Activated T-cell treated with anti-CD3 and anti-CD28 coated beads, Interleukin-2, amount 50 U/mL, for 24 hours (primary cell): ENCODE measurements around the gene LAMA3.
"Not testable (repeated sequence)": the region's sequence is repeated elsewhere in the genome, so short reads cannot be mapped to it uniquely, and the experiment has no call there.

Experiments used
- DNase-seq: peaks from one replicate; pipeline ENCODE4 v3.0.0-alpha.2; 2020
- H3K27ac Mint-ChIP-seq: 2 replicates; pipeline ENCODE4 v1.8.0; 2020; ENCODE audit warnings: mild to moderate bottlenecking, mixed read lengths
- H3K27me3 Mint-ChIP-seq: 2 replicates; pipeline ENCODE4 v1.8.0; 2020; ENCODE audit warnings: mixed read lengths
- H3K36me3 Mint-ChIP-seq: 2 replicates; pipeline ENCODE4 v1.8.0; 2020; ENCODE audit warnings: low read depth, mixed read lengths
- H3K4me1 Mint-ChIP-seq: 2 replicates; pipeline ENCODE4 v1.8.0; 2020; ENCODE audit warnings: low read depth, mixed read lengths
- H3K4me3 Mint-ChIP-seq: 2 replicates; pipeline ENCODE4 v1.8.0; 2020; ENCODE audit warnings: mild to moderate bottlenecking, moderate library complexity, mixed read lengths
- H3K9me3 Mint-ChIP-seq: 2 replicates; pipeline ENCODE4 v1.8.0; 2020; ENCODE audit warnings: mixed read lengths

The LAMA3 gene

GRCh38 chr18:23723121-23723520, 33.9 kb downstream of the LAMA3 start:
- DNase-seq: no peak
- H3K27ac Mint-ChIP-seq: no peak overlapping the region
- no peak overlapping the region for H3K4me3 Mint-ChIP-seq
- no peaks in the 10 kb centered on the region for H3K9me3 Mint-ChIP-seq
- H3K4me1 Mint-ChIP-seq: no peaks in the 10 kb centered on the region
- H3K27me3 Mint-ChIP-seq: peaks cover 3% of the 10 kb centered on the region
- H3K36me3 Mint-ChIP-seq: no peaks in the 10 kb centered on the region

DNA sequence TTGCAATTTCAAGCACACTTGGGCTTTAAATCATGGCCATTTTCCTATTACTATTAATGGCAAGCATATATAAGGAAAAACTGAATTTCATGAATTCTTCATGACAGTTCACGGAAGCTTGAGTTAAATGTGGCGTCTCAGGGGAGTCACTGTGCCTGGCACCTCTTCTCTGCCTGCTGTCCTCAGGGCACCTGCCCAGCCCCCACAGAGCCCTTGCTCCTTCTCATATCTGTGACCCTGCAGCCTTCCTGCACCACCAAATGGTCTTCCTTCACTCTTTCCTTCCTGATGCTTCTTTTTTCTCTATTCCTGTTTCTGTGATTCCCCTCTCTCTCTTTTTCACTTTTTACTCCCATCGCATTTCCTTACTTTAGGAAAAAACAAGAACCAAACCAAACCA, 35.4 kb downstream of the LAMA3 start:
- Mint-ChIP-seq H3K4me3 (no peak overlapping the region), H3K9me3 (no peaks in the 10 kb centered on the region), H3K27ac (no peak overlapping the region), H3K27me3 (peaks cover 3% of the 10 kb centered on the region), H3K4me1 (no peaks in the 10 kb centered on the region), H3K36me3 (no peaks in the 10 kb centered on the region)
- no peak for DNase-seq

GRCh38 chr18:23725351-23725750, 36.1 kb downstream of the LAMA3 start:
- Mint-ChIP-seq H3K27ac (no peak overlapping the region), H3K4me1 (no peaks in the 10 kb centered on the region), H3K36me3 (no peaks in the 10 kb centered on the region), H3K27me3 (peaks cover 3% of the 10 kb centered on the region), H3K9me3 (no peaks in the 10 kb centered on the region), H3K4me3 (no peak overlapping the region)
- DNase-seq: no peak

DNA sequence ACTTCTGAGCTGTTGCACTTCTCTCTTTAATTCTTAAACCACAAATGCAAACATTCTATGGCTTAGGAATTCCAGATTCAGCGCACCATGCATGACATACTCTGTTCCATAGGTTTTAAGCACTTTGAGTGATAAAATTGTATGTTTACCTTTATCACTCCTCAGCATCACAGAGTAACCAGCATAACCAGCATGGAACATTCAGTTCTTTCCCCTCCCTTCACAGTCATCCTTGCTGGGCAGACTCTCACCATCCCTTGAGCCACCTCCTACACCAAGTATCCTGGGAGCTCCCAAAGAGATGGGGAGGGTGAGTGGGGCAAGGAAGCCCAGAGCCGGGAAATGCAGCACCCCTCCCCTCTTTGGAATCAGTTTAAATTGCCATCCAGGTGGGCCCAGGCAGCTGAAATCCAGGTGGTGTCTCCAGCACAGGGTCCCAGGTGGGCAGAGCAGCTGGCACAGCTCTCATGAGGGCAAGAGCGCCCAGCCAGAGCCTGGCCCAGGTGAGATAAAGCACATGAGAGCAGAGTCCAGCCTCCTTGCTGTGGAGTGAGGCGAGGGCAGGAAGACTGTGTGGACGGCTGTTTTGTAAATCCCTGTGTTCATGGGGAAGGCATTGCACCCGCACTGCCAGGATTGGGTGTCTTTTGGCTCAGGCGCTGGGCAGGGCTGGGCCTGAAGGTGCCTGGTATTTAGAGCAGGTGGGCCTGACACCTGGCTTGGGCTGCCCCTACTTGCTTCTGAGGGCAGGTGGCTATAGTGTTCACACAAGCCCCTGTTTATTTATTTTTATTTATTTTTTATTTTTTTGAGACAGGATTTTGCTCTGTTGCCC, 36.8 kb downstream of the LAMA3 start:
- Mint-ChIP-seq H3K27me3 (peaks cover 3% of the 10 kb centered on the region), H3K4me3 (no peak overlapping the region), H3K4me1 (no peaks in the 10 kb centered on the region), H3K27ac (no peak overlapping the region), H3K9me3 (no peaks in the 10 kb centered on the region), H3K36me3 (no peaks in the 10 kb centered on the region)
- DNase-seq: no peak

- H3K4me1 Mint-ChIP-seq: no peaks in the 10 kb centered on the region
- H3K27ac Mint-ChIP-seq: no peak overlapping the region
- no peak overlapping the region for H3K4me3 Mint-ChIP-seq
- H3K36me3 Mint-ChIP-seq: no peaks in the 10 kb centered on the region
- H3K27me3 Mint-ChIP-seq: no peaks in the 10 kb centered on the region
- H3K9me3 Mint-ChIP-seq: no peaks in the 10 kb centered on the region
- DNase-seq: no peak
Observed at GRCh38 chr18:23727707-23728493, 38.6 kb downstream of the LAMA3 start.

- no peaks in the 10 kb centered on the region for H3K36me3 Mint-ChIP-seq
- no peak overlapping the region for H3K27ac Mint-ChIP-seq
- H3K4me3 Mint-ChIP-seq: no peak overlapping the region
- H3K27me3 Mint-ChIP-seq: no peaks in the 10 kb centered on the region
- H3K9me3 Mint-ChIP-seq: no peaks in the 10 kb centered on the region
- no peak for DNase-seq
- peaks cover 5% of the 10 kb centered on the region for H3K4me1 Mint-ChIP-seq
Observed at GRCh38 chr18:23730857-23731256, 41.6 kb downstream of the LAMA3 start.

DNA sequence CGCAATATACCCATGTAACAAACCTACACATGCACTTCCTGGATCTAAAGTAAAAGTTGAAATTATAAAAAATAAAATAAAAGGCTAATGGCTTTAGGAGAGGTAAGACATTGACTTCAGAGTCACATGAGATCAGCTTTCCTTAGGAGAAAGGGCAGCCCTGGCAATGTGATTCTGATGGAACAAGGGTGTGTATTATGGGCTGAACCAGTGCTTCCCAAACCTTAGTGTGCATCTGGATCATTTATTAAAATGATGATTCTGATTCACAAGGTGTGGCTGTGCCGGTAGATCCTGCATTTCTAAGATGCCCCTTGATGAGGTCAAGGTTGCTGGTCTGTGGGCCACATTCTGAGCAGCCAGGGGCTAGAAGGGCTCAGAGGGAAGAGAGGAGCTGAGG, 42.6 kb downstream of the LAMA3 start:
- Mint-ChIP-seq H3K36me3 (no peaks in the 10 kb centered on the region), H3K27me3 (no peaks in the 10 kb centered on the region), H3K9me3 (no peaks in the 10 kb centered on the region), H3K27ac (no peak overlapping the region), H3K4me3 (no peak overlapping the region), H3K4me1 (peaks cover 5% of the 10 kb centered on the region)
- no peak for DNase-seq

DNA sequence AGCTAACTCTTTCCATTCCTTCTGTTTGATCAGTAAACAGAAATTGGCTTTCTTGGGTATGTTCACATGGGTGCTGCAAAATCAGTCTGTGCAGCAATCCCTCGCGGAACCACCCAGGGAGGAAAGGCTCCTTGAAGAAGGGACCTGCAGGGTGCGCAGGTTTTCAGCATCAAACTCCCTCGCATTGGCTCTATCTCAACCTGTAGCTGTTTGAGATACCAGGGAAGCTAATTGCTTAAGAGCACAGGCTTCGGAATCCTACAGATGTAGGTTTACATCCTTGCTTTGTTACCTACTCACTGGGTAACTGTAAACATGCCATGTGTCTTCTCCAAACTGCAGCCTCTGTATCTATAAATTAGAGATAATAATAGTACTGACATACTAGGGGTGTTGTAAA, 43.2 kb downstream of the LAMA3 start:
- Mint-ChIP-seq H3K4me1 (peaks cover 5% of the 10 kb centered on the region), H3K9me3 (no peaks in the 10 kb centered on the region), H3K4me3 (no peak overlapping the region), H3K27me3 (no peaks in the 10 kb centered on the region), H3K27ac (no peak overlapping the region), H3K36me3 (no peaks in the 10 kb centered on the region)
- DNase-seq: no peak

DNA sequence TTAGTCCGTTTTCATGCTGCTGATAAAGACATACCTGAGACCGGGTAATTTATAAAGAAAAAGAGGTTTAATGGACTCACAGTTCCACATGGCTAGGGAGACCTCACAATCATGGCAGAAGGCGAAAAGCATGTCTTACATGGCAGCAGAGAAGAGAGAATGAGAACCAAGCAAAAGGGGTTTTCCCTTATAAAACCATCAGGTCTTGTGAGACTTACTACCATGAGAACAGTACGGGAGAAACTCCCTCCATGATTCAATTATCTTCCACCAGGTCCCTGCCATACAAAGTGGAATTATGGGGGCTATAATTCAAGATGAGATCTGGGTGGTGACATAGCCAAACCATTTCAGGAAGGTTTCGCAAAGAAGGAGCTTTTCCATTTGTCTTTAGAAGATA, 44.0 kb downstream of the LAMA3 start:
- H3K4me1 Mint-ChIP-seq: peaks cover 11% of the 10 kb centered on the region
- not testable (repeated sequence) for H3K9me3 Mint-ChIP-seq, H3K36me3 Mint-ChIP-seq, H3K4me3 Mint-ChIP-seq, H3K27ac Mint-ChIP-seq, H3K27me3 Mint-ChIP-seq, DNase-seq

DNA sequence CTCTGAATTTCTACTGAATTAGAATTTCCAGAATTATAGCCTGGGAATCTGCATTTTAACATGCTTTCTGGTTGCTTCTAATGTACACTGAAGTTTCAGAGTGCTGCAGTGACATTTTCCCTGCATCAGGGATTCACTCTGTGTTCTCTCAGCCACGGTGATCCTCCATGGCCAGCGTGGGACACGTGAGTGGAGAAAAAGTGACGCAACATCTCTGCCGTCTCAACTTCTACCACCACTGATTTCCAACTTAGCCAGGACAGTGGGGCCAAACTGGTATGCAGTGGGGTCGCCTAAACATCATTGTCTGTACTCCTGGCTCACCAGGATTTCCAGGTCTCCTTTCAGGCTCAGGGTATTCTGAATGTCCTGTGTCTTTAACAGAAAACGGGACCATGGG, 44.6 kb downstream of the LAMA3 start:
- Mint-ChIP-seq H3K4me1 (peaks cover 18% of the 10 kb centered on the region), H3K36me3 (no peaks in the 10 kb centered on the region), H3K27me3 (peaks cover 5% of the 10 kb centered on the region), H3K9me3 (no peaks in the 10 kb centered on the region), H3K4me3 (no peak overlapping the region), H3K27ac (no peak overlapping the region)
- DNase-seq: no peak

- Mint-ChIP-seq H3K4me1 (peaks cover 24% of the 10 kb centered on the region), H3K27ac (peak overlapping the region; percentile 24), H3K9me3 (no peaks in the 10 kb centered on the region), H3K4me3 (no peak overlapping the region), H3K27me3 (peaks cover 9% of the 10 kb centered on the region), H3K36me3 (no peaks in the 10 kb centered on the region)
- DNase-seq: no peak
Observed at GRCh38 chr18:23735021-23735464, 45.8 kb downstream of the LAMA3 start.

- peaks cover 14% of the 10 kb centered on the region for H3K27me3 Mint-ChIP-seq
- no peak overlapping the region for H3K27ac Mint-ChIP-seq
- H3K9me3 Mint-ChIP-seq: no peaks in the 10 kb centered on the region
- H3K4me1 Mint-ChIP-seq: peaks cover 26% of the 10 kb centered on the region
- H3K36me3 Mint-ChIP-seq: no peaks in the 10 kb centered on the region
- no peak for DNase-seq
- H3K4me3 Mint-ChIP-seq: no peak overlapping the region
Observed at GRCh38 chr18:23737578-23737977, 48.3 kb downstream of the LAMA3 start.

- DNase-seq: no peak
- Mint-ChIP-seq H3K9me3 (no peaks in the 10 kb centered on the region), H3K27ac (no peak overlapping the region), H3K27me3 (peaks cover 14% of the 10 kb centered on the region), H3K36me3 (no peaks in the 10 kb centered on the region), H3K4me1 (peaks cover 26% of the 10 kb centered on the region), H3K4me3 (no peak overlapping the region)
Observed at GRCh38 chr18:23738151-23738550, 48.9 kb downstream of the LAMA3 start.

GRCh38 chr18:23738575-23738974, 49.3 kb downstream of the LAMA3 start:
- Mint-ChIP-seq H3K9me3 (no peaks in the 10 kb centered on the region), H3K36me3 (no peaks in the 10 kb centered on the region), H3K27me3 (peaks cover 14% of the 10 kb centered on the region), H3K27ac (no peak overlapping the region), H3K4me3 (no peak overlapping the region), H3K4me1 (peaks cover 26% of the 10 kb centered on the region)
- DNase-seq: no peak
